ENCODE results near the gene SMIM1.

Gene SMIM1

DNA sequence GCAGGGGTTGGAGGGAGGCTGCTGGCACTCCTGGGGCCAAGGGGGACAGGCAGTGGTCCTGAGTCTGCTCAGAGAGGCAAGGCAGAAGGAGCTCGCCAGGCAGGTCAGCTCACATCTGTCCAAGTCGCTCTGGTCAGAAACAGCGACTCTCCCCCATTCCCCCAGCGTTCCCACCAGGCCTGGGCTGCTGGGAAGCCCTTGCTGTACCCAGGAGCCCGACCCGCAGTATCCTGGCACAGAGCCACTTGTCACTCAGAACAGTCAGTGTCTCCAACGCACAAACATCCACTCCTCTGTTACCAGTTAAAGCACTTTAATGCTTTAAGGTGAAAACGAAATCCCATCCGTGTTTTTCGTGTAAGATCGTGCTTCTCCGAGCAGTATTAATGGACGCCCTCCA is 36.9 kb upstream of the SMIM1 start:
- Mint-ChIP-seq H3K27me3 (ENCODE audit: low read depth) (no peaks in the 10 kb centered on the region), H3K4me3 (no peak overlapping the region)
- TF ChIP-seq, protein P1, sequence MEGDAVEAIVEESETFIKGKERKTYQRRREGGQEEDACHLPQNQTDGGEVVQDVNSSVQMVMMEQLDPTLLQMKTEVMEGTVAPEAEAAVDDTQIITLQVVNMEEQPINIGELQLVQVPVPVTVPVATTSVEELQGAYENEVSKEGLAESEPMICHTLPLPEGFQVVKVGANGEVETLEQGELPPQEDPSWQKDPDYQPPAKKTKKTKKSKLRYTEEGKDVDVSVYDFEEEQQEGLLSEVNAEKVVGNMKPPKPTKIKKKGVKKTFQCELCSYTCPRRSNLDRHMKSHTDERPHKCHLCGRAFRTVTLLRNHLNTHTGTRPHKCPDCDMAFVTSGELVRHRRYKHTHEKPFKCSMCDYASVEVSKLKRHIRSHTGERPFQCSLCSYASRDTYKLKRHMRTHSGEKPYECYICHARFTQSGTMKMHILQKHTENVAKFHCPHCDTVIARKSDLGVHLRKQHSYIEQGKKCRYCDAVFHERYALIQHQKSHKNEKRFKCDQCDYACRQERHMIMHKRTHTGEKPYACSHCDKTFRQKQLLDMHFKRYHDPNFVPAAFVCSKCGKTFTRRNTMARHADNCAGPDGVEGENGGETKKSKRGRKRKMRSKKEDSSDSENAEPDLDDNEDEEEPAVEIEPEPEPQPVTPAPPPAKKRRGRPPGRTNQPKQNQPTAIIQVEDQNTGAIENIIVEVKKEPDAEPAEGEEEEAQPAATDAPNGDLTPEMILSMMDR (IDR thresholded peaks at IDR 0.05; ENCODE audit: unreplicated experiment in 3 of 3) = no peak

DNA sequence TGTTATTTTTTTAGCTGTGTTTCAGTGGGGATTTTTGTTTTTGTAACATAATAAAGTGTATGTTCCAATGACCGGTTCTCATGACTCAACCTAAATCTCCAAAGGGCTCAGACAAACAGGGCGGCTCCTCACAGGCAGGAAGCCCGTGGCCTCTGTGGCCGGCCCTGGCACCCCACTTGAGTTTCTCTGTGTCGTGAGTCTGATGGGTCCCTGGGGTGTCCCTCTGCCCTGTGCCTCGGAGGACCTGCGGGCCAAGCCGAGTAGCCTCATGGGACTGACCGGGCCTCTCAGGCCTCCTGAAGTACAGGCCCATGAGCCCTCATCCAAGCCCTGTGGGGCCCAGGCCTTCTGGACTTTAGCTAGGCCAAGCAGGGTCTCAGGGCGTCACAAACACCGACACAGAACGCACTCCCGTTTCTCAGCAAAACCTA is 36.4 kb upstream of the SMIM1 start:
- no peak overlapping the region for H3K4me3 Mint-ChIP-seq
- H3K36me3 Mint-ChIP-seq (ENCODE audit: low read depth) = peaks cover 5% of the 10 kb centered on the region
- H3K4me1 Mint-ChIP-seq = peaks cover 14% of the 10 kb centered on the region
- no peaks in the 10 kb centered on the region for H3K27me3 Mint-ChIP-seq (ENCODE audit: low read depth)
- peak overlapping the region in 1 of 3 experiments; percentile 30 for H3K27ac Mint-ChIP-seq
- H3K9me3 Mint-ChIP-seq = no peaks in the 10 kb centered on the region
- TF ChIP-seq, protein P1 (IDR thresholded peaks at IDR 0.05; ENCODE audit: unreplicated experiment in 3 of 3) = no peak

More for the DNA sequence above, 36.9 kb upstream of the SMIM1 start:
- no peaks in the 10 kb centered on the region for H3K9me3 Mint-ChIP-seq
- H3K4me1 Mint-ChIP-seq = peaks cover 14% of the 10 kb centered on the region
- H3K36me3 Mint-ChIP-seq (ENCODE audit: low read depth) = peaks cover 5% of the 10 kb centered on the region
- H3K27ac Mint-ChIP-seq = peak overlapping the region in 1 of 3 experiments; percentile 30

DNA sequence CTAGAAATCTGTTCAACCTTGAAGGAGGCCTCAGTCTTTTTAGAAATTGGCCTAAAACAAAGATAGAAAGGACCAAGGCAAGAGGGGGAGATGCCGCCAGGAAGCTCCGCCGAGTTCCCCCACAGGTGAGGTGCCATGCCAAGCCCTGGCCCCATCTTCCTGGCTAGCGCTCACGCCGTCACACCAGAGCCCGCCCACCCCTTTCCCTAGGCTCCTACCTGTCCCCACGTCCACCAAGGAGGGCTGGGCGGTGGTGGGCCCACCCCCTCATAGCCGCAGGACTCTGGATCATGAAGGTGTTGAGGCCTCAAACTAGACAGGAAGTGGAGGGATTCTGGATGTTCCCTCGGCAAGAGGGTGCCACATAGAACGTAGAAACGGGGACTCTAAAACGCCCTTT is 35.8 kb upstream of the SMIM1 start:
- Mint-ChIP-seq H3K4me1 (peaks cover 10% of the 10 kb centered on the region), H3K4me3 (no peak overlapping the region), H3K27me3 (ENCODE audit: low read depth) (no peaks in the 10 kb centered on the region), H3K27ac (no peak overlapping the region), H3K36me3 (ENCODE audit: low read depth) (peaks cover 10% of the 10 kb centered on the region), H3K9me3 (no peaks in the 10 kb centered on the region)
- TF ChIP-seq, protein P1 (IDR thresholded peaks at IDR 0.05; ENCODE audit: unreplicated experiment in 3 of 3) = no peak

DNA sequence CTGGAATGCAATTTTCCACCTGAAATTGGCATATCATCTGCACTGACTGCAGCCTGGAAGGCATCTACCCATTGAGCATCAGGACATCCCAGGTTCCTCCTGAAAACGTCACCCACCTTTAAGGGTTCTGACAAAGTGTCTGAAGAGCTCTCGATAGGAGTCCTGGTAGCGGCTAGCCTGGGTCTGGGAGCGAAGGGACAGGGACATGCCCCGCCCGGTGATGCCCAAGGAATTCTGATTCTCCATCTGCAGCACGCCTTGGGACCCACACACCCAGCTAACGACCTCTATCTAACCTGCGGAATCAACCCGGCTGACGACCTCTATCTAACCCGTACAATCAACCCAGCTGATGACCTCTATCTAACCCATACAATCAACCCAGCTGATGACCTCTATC is 33.6 kb upstream of the SMIM1 start:
- Mint-ChIP-seq H3K36me3 (ENCODE audit: low read depth) (peaks cover 15% of the 10 kb centered on the region), H3K27me3 (ENCODE audit: low read depth) (no peaks in the 10 kb centered on the region), H3K9me3 (no peaks in the 10 kb centered on the region), H3K4me3 (no peak overlapping the region), H3K4me1 (peaks cover 8% of the 10 kb centered on the region), H3K27ac (no peak overlapping the region)
- TF ChIP-seq, protein P1 (IDR thresholded peaks at IDR 0.05; ENCODE audit: unreplicated experiment in 3 of 3) = no peak

DNA sequence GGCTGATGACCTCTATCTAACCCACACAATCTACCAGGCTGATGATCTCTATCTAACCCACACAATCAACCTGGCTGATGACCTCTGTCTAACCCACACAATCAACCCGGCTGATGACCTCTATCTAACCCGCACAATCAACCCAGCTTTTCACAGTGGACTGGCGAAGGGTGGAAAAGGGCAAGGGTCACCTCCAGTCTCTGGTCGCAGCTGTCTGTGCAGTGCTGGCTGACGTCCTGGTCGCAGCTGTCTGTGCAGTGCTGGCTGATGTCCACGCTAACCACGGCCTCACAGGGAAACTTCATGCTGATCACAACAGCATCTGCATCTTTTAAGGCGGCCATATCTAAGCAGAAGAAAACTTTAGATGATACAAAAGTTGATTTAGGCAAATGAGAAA is 32.5 kb upstream of the SMIM1 start:
- Mint-ChIP-seq H3K36me3 (ENCODE audit: low read depth) (peaks cover 17% of the 10 kb centered on the region), H3K4me3 (no peak overlapping the region), H3K9me3 (no peaks in the 10 kb centered on the region), H3K4me1 (peaks cover 14% of the 10 kb centered on the region), H3K27me3 (ENCODE audit: low read depth) (no peaks in the 10 kb centered on the region), H3K27ac (no peak overlapping the region)
- TF ChIP-seq, protein P1 (IDR thresholded peaks at IDR 0.05; ENCODE audit: unreplicated experiment in 3 of 3) = no peak

DNA sequence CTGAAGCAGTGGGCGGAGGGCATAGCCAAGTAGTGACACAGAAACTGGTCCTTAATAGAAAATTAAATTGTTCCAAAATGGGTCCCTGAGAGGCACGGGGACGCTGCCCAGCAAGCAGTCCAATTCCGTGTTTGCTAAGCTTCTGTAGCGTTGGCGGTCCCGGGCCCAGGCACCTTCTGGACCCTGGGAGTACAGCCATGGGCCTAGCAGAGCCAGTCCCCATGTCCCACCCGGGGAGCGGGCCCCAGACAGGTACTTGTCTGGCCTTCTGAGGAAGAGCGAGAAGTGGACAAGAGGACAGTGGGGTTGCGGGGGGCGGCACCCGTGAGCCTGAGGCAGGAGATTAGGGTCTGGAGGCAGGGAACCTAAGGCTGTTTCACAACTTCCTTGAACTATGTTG is 31.8 kb upstream of the SMIM1 start:
- no peak overlapping the region for H3K27ac Mint-ChIP-seq
- peaks cover 17% of the 10 kb centered on the region for H3K4me1 Mint-ChIP-seq
- H3K27me3 Mint-ChIP-seq (ENCODE audit: low read depth) = peaks cover 2% of the 10 kb centered on the region
- peaks cover 19% of the 10 kb centered on the region for H3K36me3 Mint-ChIP-seq (ENCODE audit: low read depth)
- no peaks in the 10 kb centered on the region for H3K9me3 Mint-ChIP-seq
- TF ChIP-seq, protein P1 (IDR thresholded peaks at IDR 0.05; ENCODE audit: unreplicated experiment in 3 of 3) = no peak
- H3K4me3 Mint-ChIP-seq = no peak overlapping the region

All from nephron (organoid).